PFSK-1 (cell line): ENCODE measurements around the gene ELMO1.

ENCODE experiments used
- FOXP2 ChIP-seq: optimal IDR thresholded peaks from 2 replicates; pipeline ENCODE3; 2011; ENCODE audit warnings: borderline replicate concordance, control low read depth, inconsistent platforms; ENCODE audit not compliant: insufficient read depth; ENCODE audit errors: extremely low read length, extremely low read depth
- POLR2AphosphoS5 ChIP-seq: IDR thresholded peaks from 2 replicates; pipeline ENCODE4 v1.6.1; 2012; ENCODE audit warnings: low read depth, mild to moderate bottlenecking, control low read depth, low read length, moderate library complexity
- SIN3A ChIP-seq: IDR thresholded peaks from 2 replicates; pipeline ENCODE4 v1.6.1; 2012; ENCODE audit warnings: mild to moderate bottlenecking, low read length, moderate library complexity, borderline replicate concordance; ENCODE audit not compliant: insufficient read depth
- TAF1 ChIP-seq: IDR thresholded peaks from 2 replicates; pipeline ENCODE4 v1.6.1; 2012; ENCODE audit warnings: low read length, control low read depth, borderline replicate concordance; ENCODE audit not compliant: insufficient read depth
- TF ChIP-seq, protein P1 (sequence below), 2 experiments: IDR thresholded peaks; 2 replicates each; pipeline versions ENCODE4 v1.6.1 to v1.8.0; 2011 to 2012; ENCODE audit warnings: low read depth in 2 of 2, low read length in 2 of 2, control low read depth in 1 of 2, inconsistent platforms in 1 of 2, mild to moderate bottlenecking in 1 of 2, moderate library complexity in 1 of 2; ENCODE audit not compliant: insufficient read depth in 1 of 2

The ELMO1 gene

DNA sequence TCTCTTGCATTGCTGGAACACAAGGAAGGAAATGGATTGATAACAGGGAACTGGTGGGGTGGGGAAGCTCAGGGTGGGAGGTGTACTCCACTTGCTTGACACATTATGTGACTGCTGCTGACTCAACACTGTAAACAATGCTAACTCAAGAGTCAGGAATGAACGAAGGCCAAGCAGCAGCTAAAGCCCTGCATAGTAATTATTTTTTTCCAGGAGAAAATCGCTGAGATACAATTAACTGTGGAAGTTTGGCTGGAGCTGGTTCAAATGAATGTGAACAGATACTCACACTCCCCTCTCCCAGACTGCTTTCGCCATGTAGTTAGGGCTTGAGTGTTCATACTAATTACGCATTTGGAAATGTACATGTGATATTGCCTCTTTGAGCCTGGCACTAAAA is 553.5 kb downstream of the ELMO1 start:
- TF ChIP-seq FOXP2 (no peak), POLR2AphosphoS5 (no peak), TAF1 (no peak), SIN3A (no peak)
- TF ChIP-seq, protein P1, sequence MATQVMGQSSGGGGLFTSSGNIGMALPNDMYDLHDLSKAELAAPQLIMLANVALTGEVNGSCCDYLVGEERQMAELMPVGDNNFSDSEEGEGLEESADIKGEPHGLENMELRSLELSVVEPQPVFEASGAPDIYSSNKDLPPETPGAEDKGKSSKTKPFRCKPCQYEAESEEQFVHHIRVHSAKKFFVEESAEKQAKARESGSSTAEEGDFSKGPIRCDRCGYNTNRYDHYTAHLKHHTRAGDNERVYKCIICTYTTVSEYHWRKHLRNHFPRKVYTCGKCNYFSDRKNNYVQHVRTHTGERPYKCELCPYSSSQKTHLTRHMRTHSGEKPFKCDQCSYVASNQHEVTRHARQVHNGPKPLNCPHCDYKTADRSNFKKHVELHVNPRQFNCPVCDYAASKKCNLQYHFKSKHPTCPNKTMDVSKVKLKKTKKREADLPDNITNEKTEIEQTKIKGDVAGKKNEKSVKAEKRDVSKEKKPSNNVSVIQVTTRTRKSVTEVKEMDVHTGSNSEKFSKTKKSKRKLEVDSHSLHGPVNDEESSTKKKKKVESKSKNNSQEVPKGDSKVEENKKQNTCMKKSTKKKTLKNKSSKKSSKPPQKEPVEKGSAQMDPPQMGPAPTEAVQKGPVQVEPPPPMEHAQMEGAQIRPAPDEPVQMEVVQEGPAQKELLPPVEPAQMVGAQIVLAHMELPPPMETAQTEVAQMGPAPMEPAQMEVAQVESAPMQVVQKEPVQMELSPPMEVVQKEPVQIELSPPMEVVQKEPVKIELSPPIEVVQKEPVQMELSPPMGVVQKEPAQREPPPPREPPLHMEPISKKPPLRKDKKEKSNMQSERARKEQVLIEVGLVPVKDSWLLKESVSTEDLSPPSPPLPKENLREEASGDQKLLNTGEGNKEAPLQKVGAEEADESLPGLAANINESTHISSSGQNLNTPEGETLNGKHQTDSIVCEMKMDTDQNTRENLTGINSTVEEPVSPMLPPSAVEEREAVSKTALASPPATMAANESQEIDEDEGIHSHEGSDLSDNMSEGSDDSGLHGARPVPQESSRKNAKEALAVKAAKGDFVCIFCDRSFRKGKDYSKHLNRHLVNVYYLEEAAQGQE (IDR thresholded peaks at IDR 0.05; ENCODE audit: insufficient read depth in 1 of 2, low read depth in 2 of 2, low read length in 2 of 2) = no peak

DNA sequence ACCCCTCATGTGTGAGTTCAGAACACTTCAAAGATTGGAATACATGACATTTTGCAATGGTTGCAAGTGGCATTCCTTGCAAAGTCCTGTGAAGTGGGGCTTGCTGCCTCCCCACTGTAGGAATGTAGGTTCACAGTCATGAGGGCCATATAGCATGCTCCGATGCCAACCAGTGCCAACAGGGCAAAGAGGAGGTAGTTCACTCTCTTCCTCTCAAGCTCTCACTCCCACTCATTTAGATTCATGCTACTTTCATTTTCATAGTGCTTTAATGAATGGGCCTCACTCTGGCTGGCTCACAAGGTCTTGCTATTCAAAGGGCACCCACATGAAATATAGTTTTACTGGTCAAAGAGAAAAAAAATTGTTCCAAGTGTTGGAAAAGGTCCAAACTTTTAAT is 554.5 kb downstream of the ELMO1 start:
- TF ChIP-seq FOXP2 (no peak), TAF1 (no peak), SIN3A (no peak), POLR2AphosphoS5 (no peak)

DNA sequence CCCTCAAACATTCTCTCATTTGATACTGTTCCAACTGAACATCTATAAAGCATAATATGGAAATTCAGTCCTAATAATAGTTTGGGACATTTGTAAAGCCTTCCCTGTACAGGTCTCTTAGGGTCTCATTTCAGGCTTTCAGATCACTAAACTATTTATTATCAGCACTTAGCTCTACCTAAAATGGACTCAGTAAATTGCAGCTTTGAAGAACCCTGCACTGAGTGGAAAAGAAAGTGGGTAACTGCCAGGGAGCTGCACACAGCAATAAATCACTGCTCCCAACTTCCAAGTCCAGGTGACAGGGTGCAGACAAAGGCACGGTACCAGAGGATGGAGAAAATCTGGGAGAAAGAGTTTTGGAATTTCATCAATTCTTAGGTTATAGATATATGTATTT is 559.5 kb downstream of the ELMO1 start:
- TF ChIP-seq, protein P1 (IDR thresholded peaks at IDR 0.05; ENCODE audit: insufficient read depth in 1 of 2, low read depth in 2 of 2, low read length in 2 of 2) = no peak

- TF ChIP-seq FOXP2 (no peak), SIN3A (no peak), TAF1 (no peak), POLR2AphosphoS5 (no peak)
- TF ChIP-seq, protein P1 (IDR thresholded peaks at IDR 0.05; ENCODE audit: insufficient read depth in 1 of 2, low read depth in 2 of 2, low read length in 2 of 2) = no peak
Measured at GRCh38 chr7:36887969-36888368, 560.7 kb downstream of the ELMO1 start.

DNA sequence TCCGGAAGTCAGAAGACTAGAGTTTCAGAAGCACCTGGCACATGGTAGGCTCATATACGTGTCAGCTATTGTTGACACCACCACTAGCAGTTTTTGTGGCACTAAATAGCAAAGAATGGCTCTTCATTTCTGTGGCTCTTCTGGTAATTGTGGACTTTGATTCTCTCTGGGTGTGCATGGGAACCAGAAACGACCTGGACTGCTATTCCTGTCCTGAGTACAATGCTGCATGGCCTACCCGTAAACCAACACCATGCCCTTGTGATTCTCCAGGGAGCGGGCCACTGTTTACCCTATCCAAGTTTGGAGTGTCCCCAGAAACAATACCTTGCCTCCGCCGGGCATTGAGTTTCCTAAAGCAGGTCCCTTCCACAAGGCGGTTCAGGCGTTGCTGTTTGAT is 561.4 kb downstream of the ELMO1 start:
- TF ChIP-seq FOXP2 = no peak
- no peak for TF ChIP-seq TAF1
- TF ChIP-seq POLR2AphosphoS5 = no peak
- TF ChIP-seq SIN3A = no peak
- TF ChIP-seq, protein P1 (IDR thresholded peaks at IDR 0.05; ENCODE audit: insufficient read depth in 1 of 2, low read depth in 2 of 2, low read length in 2 of 2) = no peak
